WTC11 (cell line): ENCODE data around the gene STK32A.

Experiments used
- ETV6 ChIP-seq: sonication (generic); formaldehyde crosslinking; IDR thresholded peaks from 2 replicates; pipeline ENCODE4 v1.8.1; 2022; ENCODE audit warnings: mild to moderate bottlenecking, missing genetic modification reagents
- MYBL2 ChIP-seq: sonication (generic); formaldehyde crosslinking; IDR thresholded peaks from 2 replicates; pipeline ENCODE4 v1.8.1; 2023; ENCODE audit warnings: mild to moderate bottlenecking, moderate library complexity, missing genetic modification reagents
- SP1 ChIP-seq: sonication (generic); formaldehyde crosslinking; conservative IDR thresholded peaks from 2 replicates; pipeline ENCODE4 v1.8.1; 2022; ENCODE audit warnings: missing genetic modification reagents
- TCF7 ChIP-seq: sonication (generic); formaldehyde crosslinking; IDR thresholded peaks from 2 replicates; pipeline ENCODE4 v1.8.0; 2022; ENCODE audit warnings: mild to moderate bottlenecking, low read depth, missing genetic modification reagents, moderate library complexity
- ZNF121 ChIP-seq: sonication (generic); formaldehyde crosslinking; IDR thresholded peaks from 2 replicates; pipeline ENCODE4 v1.8.0; 2023; ENCODE audit warnings: missing genetic modification reagents
- TF ChIP-seq, protein P1 (sequence below): sonication (generic); formaldehyde crosslinking; IDR thresholded peaks from 2 replicates; pipeline ENCODE4 v1.8.0; 2022; ENCODE audit warnings: mild to moderate bottlenecking, missing genetic modification reagents
- TF ChIP-seq, protein P2 (sequence below): fragments of 200-600 bp; IDR thresholded peaks from 2 replicates; pipeline ENCODE4 v1.8.0; 2022; ENCODE audit warnings: antibody characterized with exemption
- TF ChIP-seq, protein P3 (sequence below): sonication (generic); formaldehyde crosslinking; IDR thresholded peaks from 2 replicates; pipeline ENCODE4 v1.8.0; 2023; ENCODE audit warnings: missing genetic modification reagents

DNA sequence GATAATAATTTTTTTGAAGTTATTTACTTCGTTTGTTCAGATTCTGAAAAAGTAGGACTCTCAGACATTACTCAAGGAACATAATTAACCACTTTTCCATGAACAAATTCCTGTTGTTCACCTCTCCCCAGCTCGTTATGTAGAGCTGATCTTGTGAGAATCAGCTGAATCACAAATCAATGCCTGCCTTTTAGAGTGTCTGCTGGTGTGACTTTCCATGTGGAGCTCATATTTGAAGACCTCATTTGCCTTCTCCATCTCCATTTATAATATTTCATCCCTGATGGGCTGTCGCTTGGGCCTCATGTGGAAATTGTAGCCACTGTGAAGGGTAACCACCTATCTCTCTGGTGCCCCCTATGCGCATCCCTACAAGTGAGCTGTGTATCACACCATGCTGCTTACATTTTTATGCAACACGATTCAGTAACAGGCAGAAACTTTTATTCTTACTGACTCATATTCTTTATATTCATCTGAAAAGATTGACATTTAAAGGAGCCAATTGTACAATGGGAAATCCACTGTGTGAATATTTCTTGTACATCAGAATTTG is 111.3 kb downstream of the STK32A start:
- no peak for TF ChIP-seq ZNF121 (CRISPR knock-in tag)
- TF ChIP-seq, protein P1, sequence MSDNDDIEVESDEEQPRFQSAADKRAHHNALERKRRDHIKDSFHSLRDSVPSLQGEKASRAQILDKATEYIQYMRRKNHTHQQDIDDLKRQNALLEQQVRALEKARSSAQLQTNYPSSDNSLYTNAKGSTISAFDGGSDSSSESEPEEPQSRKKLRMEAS (CRISPR knock-in tag) = no peak
- TF ChIP-seq, protein P2, sequence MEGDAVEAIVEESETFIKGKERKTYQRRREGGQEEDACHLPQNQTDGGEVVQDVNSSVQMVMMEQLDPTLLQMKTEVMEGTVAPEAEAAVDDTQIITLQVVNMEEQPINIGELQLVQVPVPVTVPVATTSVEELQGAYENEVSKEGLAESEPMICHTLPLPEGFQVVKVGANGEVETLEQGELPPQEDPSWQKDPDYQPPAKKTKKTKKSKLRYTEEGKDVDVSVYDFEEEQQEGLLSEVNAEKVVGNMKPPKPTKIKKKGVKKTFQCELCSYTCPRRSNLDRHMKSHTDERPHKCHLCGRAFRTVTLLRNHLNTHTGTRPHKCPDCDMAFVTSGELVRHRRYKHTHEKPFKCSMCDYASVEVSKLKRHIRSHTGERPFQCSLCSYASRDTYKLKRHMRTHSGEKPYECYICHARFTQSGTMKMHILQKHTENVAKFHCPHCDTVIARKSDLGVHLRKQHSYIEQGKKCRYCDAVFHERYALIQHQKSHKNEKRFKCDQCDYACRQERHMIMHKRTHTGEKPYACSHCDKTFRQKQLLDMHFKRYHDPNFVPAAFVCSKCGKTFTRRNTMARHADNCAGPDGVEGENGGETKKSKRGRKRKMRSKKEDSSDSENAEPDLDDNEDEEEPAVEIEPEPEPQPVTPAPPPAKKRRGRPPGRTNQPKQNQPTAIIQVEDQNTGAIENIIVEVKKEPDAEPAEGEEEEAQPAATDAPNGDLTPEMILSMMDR = no peak
- TF ChIP-seq, protein P3, sequence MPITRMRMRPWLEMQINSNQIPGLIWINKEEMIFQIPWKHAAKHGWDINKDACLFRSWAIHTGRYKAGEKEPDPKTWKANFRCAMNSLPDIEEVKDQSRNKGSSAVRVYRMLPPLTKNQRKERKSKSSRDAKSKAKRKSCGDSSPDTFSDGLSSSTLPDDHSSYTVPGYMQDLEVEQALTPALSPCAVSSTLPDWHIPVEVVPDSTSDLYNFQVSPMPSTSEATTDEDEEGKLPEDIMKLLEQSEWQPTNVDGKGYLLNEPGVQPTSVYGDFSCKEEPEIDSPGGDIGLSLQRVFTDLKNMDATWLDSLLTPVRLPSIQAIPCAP = no peak
- TF ChIP-seq ETV6 (CRISPR knock-in tag) = no peak
- TF ChIP-seq TCF7 (CRISPR knock-in tag) = no peak
- no peak for TF ChIP-seq MYBL2
- no peak for TF ChIP-seq SP1
